ENCODE results near the gene MSL3B.

MSL3B gene

GRCh38 chr2:233822781-233823730 lies 45.1 kb downstream of the MSL3B start:
- no peak overlapping the region for H3K4me2 ChIP-seq (ENCODE audit: low read length)
- no peak overlapping the region for H3K9ac ChIP-seq (ENCODE audit: low read length)
- H3K9me3 ChIP-seq (ENCODE audit: low read length) = no peaks in the 10 kb centered on the region
- H2AFZ ChIP-seq (ENCODE audit: low read depth, low read length) = no peak overlapping the region
- H4K20me1 ChIP-seq (ENCODE audit: insufficient read depth) = no peaks in the 10 kb centered on the region
- H3K9me2 ChIP-seq (ENCODE audit: insufficient read depth, low read length) = no peaks in the 10 kb centered on the region
- no peaks in the 10 kb centered on the region for H3K36me3 ChIP-seq (ENCODE audit: insufficient read depth, low read length)
- H3K27ac ChIP-seq (ENCODE audit: low read length) = no peak overlapping the region
- no peaks in the 10 kb centered on the region for H3K79me2 ChIP-seq (replicated peaks; ENCODE audit: insufficient read depth, low read length)
- H3F3A ChIP-seq (ENCODE audit: insufficient read depth, low read length, poor library complexity, severe bottlenecking) = no peaks in the 10 kb centered on the region
- no peak overlapping the region for H3K4me3 ChIP-seq (ENCODE audit: low read length)
- TF ChIP-seq, protein P1, sequence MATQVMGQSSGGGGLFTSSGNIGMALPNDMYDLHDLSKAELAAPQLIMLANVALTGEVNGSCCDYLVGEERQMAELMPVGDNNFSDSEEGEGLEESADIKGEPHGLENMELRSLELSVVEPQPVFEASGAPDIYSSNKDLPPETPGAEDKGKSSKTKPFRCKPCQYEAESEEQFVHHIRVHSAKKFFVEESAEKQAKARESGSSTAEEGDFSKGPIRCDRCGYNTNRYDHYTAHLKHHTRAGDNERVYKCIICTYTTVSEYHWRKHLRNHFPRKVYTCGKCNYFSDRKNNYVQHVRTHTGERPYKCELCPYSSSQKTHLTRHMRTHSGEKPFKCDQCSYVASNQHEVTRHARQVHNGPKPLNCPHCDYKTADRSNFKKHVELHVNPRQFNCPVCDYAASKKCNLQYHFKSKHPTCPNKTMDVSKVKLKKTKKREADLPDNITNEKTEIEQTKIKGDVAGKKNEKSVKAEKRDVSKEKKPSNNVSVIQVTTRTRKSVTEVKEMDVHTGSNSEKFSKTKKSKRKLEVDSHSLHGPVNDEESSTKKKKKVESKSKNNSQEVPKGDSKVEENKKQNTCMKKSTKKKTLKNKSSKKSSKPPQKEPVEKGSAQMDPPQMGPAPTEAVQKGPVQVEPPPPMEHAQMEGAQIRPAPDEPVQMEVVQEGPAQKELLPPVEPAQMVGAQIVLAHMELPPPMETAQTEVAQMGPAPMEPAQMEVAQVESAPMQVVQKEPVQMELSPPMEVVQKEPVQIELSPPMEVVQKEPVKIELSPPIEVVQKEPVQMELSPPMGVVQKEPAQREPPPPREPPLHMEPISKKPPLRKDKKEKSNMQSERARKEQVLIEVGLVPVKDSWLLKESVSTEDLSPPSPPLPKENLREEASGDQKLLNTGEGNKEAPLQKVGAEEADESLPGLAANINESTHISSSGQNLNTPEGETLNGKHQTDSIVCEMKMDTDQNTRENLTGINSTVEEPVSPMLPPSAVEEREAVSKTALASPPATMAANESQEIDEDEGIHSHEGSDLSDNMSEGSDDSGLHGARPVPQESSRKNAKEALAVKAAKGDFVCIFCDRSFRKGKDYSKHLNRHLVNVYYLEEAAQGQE (IDR thresholded peaks at IDR 0.05; ENCODE audit: borderline replicate concordance) = no peak
- TF ChIP-seq EP300 (conservative IDR thresholded peaks at IDR 0.05; ENCODE audit: poor library complexity, severe bottlenecking) (no peak), EZH2 (IDR thresholded peaks at IDR 0.05; ENCODE audit: borderline replicate concordance, insufficient read depth, low read length, poor library complexity, severe bottlenecking) (no peak), MXI1 (conservative IDR thresholded peaks at IDR 0.05; ENCODE audit: poor library complexity, severe bottlenecking) (no peak), POLR2AphosphoS5 (IDR thresholded peaks at IDR 0.05) (no peak)
- no peaks in the 10 kb centered on the region for H3K27me3 ChIP-seq (ENCODE audit: insufficient read depth, low read depth, low read length)

DNA sequence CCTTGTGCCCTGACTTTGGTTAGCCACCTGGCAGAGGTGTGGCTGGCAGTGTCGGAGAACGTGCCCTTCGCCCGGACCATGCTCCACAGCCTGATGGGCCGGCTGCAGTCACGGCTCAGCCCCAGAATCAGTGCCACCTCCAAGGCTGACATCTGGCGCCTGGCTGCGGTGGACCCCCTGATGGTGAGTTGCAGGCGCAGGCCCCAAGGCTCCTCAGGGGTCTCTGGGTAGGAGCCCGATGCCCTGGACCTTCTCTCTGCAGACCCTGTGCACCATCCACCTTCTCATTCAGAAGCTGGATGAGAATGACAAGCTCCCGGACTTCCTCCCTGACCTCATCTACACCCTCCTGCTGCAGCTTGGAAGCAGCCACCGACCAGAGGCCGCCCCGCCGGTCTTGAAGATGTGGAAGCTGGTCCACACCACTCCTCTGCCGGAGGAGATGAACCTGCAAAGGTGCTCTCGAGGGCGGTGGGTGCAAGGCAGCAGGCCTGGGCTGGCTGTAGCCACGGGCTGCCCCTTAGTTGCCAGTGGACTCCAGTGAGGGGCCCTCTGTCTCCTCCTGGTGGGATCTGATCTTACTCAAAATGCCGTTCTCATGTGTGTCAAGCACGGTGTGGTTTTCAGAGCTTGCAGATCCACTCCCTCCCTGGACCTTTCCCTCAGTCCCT lies 46.0 kb downstream of the MSL3B start:
- H3K9me2 ChIP-seq (ENCODE audit: insufficient read depth, low read length) = no peaks in the 10 kb centered on the region
- H4K20me1 ChIP-seq (ENCODE audit: insufficient read depth) = no peaks in the 10 kb centered on the region
- no peaks in the 10 kb centered on the region for H3F3A ChIP-seq (ENCODE audit: insufficient read depth, low read length, poor library complexity, severe bottlenecking)
- no peaks in the 10 kb centered on the region for H3K27me3 ChIP-seq (ENCODE audit: insufficient read depth, low read depth, low read length)
- H3K36me3 ChIP-seq (ENCODE audit: insufficient read depth, low read length) = no peaks in the 10 kb centered on the region
- H3K4me3 ChIP-seq (ENCODE audit: low read length) = no peak overlapping the region
- no peak overlapping the region for H2AFZ ChIP-seq (ENCODE audit: low read depth, low read length)
- H3K27ac ChIP-seq (ENCODE audit: low read length) = no peak overlapping the region
- no peaks in the 10 kb centered on the region for H3K9me3 ChIP-seq (ENCODE audit: low read length)
- no peaks in the 10 kb centered on the region for H3K79me2 ChIP-seq (replicated peaks; ENCODE audit: insufficient read depth, low read length)
- TF ChIP-seq TAF1 (IDR thresholded peaks at IDR 0.05; ENCODE audit: low read depth) (no peak), POLR2AphosphoS5 (IDR thresholded peaks at IDR 0.05) (no peak), EZH2 (IDR thresholded peaks at IDR 0.05; ENCODE audit: borderline replicate concordance, insufficient read depth, low read length, poor library complexity, severe bottlenecking) (no peak), CTCF (IDR thresholded peaks at IDR 0.05; ENCODE audit: poor library complexity, severe bottlenecking) (no peak), EP300 (conservative IDR thresholded peaks at IDR 0.05; ENCODE audit: poor library complexity, severe bottlenecking) (no peak), SMC3 (conservative IDR thresholded peaks at IDR 0.05; ENCODE audit: poor library complexity) (no peak), MXI1 (conservative IDR thresholded peaks at IDR 0.05; ENCODE audit: poor library complexity, severe bottlenecking) (no peak), RAD21 (conservative IDR thresholded peaks at IDR 0.05) (no peak)
- TF ChIP-seq, protein P1 (IDR thresholded peaks at IDR 0.05; ENCODE audit: borderline replicate concordance) = no peak
- no peak overlapping the region for H3K9ac ChIP-seq (ENCODE audit: low read length)
- no peak overlapping the region for H3K4me2 ChIP-seq (ENCODE audit: low read length)
